HL-60 (cell line): ENCODE results near the gene TRIB2.

Experiments
- DNase-seq, 2 experiments: peaks; one replicate each; pipeline ENCODE4 v3.0.0-alpha.2; 2010 to 2020; ENCODE audit warnings: low read depth in 1 of 2, low spot score in 1 of 2
- H3K27ac ChIP-seq: fragments of 250-450 bp; sonication (Bioruptor Pico); replicated peaks from 2 replicates; pipeline ENCODE4 v1.5.1; 2020; ENCODE audit warnings: mild to moderate bottlenecking, moderate library complexity
- H3K27me3 ChIP-seq: fragments of 250-450 bp; sonication (Bioruptor Pico); 2 replicates; pipeline ENCODE4 v1.5.1; 2021; ENCODE audit warnings: mild to moderate bottlenecking, moderate library complexity; ENCODE audit not compliant: insufficient read depth, poor library complexity, severe bottlenecking
- H3K4me3 ChIP-seq: replicated peaks from 2 replicates; pipeline ENCODE4 v1.5.1; 2011; ENCODE audit warnings: mild to moderate bottlenecking, control low read depth, low read length; ENCODE audit not compliant: insufficient read depth
- CTCF ChIP-seq: IDR thresholded peaks from one replicate; pipeline ENCODE4 v1.5.1; 2011; ENCODE audit warnings: low read length, control low read depth, inconsistent platforms; ENCODE audit not compliant: insufficient read depth
- GABPA ChIP-seq: IDR thresholded peaks from 2 replicates; pipeline ENCODE4 v1.6.1; 2012; ENCODE audit warnings: low read depth
- POLR2AphosphoS5 ChIP-seq: IDR thresholded peaks from 2 replicates; pipeline ENCODE4 v1.6.1; 2012; ENCODE audit warnings: low read depth
- SPI1 ChIP-seq: IDR thresholded peaks from 2 replicates; pipeline ENCODE4 v1.6.1; 2012; ENCODE audit warnings: low read depth, mild to moderate bottlenecking, borderline replicate concordance
- long read RNA-seq: library from polyadenylated mRNA; unstranded; transcript quantifications from one replicate; pipeline ENCODE4 v2.0.0, GENCODE V29; 2020
- TF ChIP-seq, protein P1 (sequence below): IDR thresholded peaks from 2 replicates; pipeline ENCODE4 v1.6.1; 2012; ENCODE audit warnings: low read depth; ENCODE audit not compliant: insufficient replicate concordance

The TRIB2 gene
- long read RNA-seq, full-length matches to known transcripts, result 8 of 14 reads
- long read RNA-seq, partial matches to known transcripts, result 0 of 14 reads
- long read RNA-seq, other reads (novel, unspliced or antisense), result 6 of 14 reads

GRCh38 chr2:12716282-12717190 is at the start of gene TRIB2:
TSS of gene TRIB2 (plus strand) at chr2:12716936. CDS start at chr2:12718308, 1,372 bp downstream.
- DNase-seq, result peak in 1 of 2 experiments; percentile 63

DNA sequence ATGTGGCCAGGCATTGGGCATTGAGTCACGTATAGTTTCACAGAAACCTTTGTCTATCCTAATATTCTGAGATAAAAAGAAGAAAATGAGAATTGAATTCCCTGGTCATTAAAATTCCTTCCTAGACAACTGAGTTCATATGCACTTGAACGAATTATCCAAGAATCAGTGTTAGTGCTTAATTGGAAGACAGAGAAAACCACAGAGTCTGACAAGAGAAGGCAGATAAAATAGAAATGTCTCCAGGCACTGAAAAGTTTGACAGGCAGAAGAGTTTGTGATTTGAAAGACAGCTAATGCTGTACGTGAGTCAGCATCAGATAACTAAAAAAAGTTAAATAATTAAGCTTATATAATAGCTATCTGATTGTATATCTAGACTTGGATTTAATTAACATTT is 47.7 kb upstream of the TRIB2 start:
- TF ChIP-seq CTCF (no peak), GABPA (no peak), POLR2AphosphoS5 (no peak), SPI1 (no peak)
- TF ChIP-seq, protein P1, sequence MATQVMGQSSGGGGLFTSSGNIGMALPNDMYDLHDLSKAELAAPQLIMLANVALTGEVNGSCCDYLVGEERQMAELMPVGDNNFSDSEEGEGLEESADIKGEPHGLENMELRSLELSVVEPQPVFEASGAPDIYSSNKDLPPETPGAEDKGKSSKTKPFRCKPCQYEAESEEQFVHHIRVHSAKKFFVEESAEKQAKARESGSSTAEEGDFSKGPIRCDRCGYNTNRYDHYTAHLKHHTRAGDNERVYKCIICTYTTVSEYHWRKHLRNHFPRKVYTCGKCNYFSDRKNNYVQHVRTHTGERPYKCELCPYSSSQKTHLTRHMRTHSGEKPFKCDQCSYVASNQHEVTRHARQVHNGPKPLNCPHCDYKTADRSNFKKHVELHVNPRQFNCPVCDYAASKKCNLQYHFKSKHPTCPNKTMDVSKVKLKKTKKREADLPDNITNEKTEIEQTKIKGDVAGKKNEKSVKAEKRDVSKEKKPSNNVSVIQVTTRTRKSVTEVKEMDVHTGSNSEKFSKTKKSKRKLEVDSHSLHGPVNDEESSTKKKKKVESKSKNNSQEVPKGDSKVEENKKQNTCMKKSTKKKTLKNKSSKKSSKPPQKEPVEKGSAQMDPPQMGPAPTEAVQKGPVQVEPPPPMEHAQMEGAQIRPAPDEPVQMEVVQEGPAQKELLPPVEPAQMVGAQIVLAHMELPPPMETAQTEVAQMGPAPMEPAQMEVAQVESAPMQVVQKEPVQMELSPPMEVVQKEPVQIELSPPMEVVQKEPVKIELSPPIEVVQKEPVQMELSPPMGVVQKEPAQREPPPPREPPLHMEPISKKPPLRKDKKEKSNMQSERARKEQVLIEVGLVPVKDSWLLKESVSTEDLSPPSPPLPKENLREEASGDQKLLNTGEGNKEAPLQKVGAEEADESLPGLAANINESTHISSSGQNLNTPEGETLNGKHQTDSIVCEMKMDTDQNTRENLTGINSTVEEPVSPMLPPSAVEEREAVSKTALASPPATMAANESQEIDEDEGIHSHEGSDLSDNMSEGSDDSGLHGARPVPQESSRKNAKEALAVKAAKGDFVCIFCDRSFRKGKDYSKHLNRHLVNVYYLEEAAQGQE, result no peak
- DNase-seq, result no peak
- no peaks in the 10 kb centered on the region for H3K27me3 ChIP-seq

More at GRCh38 chr2:12716282-12717190, at the start of gene TRIB2:
- Histone ChIP-seq H3K27ac (no peak within 1 kb of the TSS), H3K4me3 (peak within 1 kb of the TSS; percentile 58), H3K27me3 (peaks cover 26% of the 10 kb centered on the region)
- TF ChIP-seq, protein P1, result no peak
- TF ChIP-seq CTCF (no peak), SPI1 (no peak), POLR2AphosphoS5 (no peak), GABPA (no peak)

GRCh38 chr2:12672711-12673315 is 43.9 kb upstream of the TRIB2 start:
- H3K4me3 ChIP-seq, result no peak overlapping the region
- no peaks in the 10 kb centered on the region for H3K27me3 ChIP-seq
- TF ChIP-seq, protein P1, result no peak
- TF ChIP-seq GABPA, result no peak
- TF ChIP-seq SPI1, result no peak
- TF ChIP-seq POLR2AphosphoS5, result no peak
- TF ChIP-seq CTCF, result no peak
- H3K27ac ChIP-seq, result no peak overlapping the region
- DNase-seq, result no peak

More for the DNA sequence above, 47.7 kb upstream of the TRIB2 start:
- H3K27ac ChIP-seq, result no peak overlapping the region
- no peak overlapping the region for H3K4me3 ChIP-seq
